NCI-H1105 treated with DMSO at 0.1 percent for 48 hours (cell line): Measurements from ENCODE around the gene UBAP2.

Experiments used
- DNase-seq: peaks from one replicate; lab custom pipeline; 2025; lab: John Stamatoyannopoulos, UW

Gene UBAP2

GRCh38 chr9:33924978-33925797 is 123.5 kb downstream of the UBAP2 start:
- DNase-seq, result no peak

GRCh38 chr9:33923998-33924701 is 124.5 kb downstream of the UBAP2 start:
- no peak for DNase-seq

- no peak for DNase-seq
Observed at GRCh38 chr9:33923079-33923478, 125.6 kb downstream of the UBAP2 start.

DNA sequence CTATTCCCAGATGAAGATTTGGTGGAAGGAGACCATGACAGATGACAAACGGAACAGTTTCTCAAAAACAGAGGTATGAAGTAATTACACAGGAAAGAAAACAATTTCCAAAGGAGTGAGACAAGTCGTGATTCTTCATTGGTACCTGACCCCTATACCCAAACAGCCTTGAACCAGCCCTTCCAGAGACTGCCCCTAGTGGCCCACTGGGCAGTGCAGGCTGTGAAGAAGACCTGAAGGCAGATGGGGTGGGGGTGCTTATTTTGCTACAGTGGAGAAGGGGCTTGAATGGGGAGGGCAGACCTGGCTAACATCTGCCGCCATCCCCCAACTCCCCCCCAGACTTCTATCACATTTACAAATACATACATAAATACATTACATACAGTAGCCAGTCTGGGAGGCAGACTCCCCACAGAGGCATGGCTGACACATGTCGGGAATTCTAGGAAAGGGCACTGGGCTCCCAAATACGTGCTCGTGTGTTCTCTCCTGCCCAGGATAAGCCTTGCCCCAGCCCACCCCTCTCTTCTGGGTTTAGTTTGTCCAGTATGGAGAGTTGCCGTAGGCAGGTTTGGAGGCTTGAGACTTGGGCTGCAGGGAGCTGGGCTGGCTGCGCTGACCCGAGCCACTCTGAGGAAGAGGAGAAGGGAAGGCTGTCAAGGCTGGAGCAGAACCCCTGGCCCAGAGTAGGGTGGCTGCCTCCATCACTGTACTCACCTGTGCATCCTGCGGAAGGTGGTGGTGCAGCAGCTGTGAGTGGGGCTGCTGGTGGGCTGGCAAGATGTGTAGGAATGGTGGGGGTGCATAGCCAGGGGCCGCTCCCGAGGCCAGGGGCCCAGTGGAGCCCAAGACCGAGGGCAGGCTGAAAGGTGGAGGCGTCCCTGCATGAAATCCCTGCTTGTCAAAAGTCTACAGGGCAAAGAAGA is 126.5 kb downstream of the UBAP2 start:
- DNase-seq, result peak; percentile 6

GRCh38 chr9:33919276-33919897 is 129.3 kb downstream of the UBAP2 start:
- no peak for DNase-seq

- no peak for DNase-seq
Observed at GRCh38 chr9:33917036-33917435, 131.7 kb downstream of the UBAP2 start.

DNA sequence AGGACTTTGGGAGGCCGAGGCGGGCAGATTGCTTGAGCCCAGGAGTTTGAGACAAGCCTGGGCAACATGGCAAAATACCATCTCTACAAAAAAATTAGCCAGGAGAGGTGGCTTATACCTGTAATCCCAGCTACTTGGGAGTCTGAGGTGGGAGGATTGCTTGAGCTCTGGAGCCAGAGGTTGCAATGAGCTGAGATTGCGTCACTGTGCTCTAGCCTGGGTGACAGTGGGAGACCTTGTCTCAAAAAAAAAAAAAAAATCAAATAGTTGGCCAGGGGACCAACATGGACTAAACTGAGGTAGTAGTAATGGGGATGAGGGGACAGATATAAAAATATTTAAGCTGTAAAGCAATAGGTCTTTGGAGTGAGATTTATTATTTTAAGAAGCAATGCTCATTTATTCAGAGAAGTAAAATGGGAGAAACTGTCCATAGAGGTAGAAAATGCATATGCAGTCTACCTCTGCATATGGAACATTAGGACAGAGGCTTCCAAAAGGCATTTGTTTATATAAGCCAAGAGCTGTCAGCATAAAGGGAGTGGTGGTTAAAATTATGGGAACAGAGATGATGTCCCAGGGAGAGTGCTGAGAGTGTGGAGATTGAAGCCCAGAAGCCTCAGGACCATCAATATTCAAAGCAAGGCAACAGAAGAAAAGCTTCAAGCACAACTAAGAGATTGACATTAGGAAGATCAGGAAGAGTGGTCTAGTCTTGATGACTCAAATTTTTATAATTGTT is 133.6 kb downstream of the UBAP2 start:
- no peak for DNase-seq

DNA sequence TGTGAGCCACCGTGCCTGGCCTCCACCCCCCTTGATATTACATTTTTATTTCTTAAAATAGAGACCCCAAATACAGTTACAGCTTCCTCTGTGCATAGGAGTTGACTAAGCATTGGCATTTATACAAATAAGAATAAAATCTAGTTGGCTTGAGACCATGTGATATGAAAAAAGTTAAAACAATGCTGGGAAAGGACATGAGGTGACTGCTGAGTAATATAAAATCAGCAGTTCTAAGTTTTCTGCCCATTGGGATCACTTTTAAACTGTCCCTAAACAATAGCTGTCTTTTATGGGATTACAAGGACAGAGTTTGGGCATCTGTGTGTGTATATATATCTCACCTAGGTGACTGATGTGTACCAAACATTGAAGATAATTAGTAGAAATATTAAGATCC is 135.1 kb downstream of the UBAP2 start:
- DNase-seq, result no peak

- no peak for DNase-seq
Observed at GRCh38 chr9:33908749-33909148, 139.9 kb downstream of the UBAP2 start.

DNA sequence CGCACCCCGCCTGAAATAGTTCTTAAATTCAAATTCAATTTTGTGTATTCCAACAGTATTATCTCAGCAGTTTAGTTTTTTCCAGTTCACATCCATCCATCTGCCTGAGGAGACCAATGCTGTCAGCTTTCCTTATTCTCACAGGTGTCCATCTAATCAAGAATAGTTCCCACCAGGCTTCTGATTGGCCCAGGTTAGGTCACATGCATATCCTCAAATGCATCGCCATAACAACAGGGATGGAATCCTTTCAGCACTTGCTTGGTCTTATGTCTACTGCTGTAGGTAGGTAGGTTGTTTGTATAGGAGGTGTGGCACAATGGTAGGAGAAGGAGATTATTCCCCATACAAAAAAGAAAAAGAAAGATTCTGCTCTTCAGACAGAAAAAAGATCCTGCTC is 140.6 kb downstream of the UBAP2 start:
- DNase-seq, result no peak

GRCh38 chr9:33907347-33907746 is 141.3 kb downstream of the UBAP2 start:
- no peak for DNase-seq

- DNase-seq, result no peak
Observed at GRCh38 chr9:33906769-33907168, 141.9 kb downstream of the UBAP2 start.

DNA sequence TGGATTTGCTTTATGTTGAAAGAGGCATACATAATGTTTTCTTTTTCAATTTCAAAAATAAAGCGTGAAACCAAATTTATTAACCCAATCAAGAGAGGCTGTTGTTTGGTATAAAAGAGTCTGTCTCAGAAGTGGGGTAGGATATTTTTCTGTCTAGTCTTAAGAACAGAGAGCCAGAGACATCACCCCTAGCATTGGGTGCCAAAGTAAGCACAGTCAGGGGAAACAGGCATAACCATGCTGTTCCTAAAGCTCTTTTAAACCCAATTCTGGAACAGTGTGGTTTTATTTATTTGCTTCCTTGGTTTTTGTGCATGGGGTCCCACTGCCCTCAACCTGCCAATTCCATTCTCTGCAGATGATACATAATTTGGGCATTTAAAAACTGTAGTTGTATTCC is 143.6 kb downstream of the UBAP2 start:
- DNase-seq, result no peak

DNA sequence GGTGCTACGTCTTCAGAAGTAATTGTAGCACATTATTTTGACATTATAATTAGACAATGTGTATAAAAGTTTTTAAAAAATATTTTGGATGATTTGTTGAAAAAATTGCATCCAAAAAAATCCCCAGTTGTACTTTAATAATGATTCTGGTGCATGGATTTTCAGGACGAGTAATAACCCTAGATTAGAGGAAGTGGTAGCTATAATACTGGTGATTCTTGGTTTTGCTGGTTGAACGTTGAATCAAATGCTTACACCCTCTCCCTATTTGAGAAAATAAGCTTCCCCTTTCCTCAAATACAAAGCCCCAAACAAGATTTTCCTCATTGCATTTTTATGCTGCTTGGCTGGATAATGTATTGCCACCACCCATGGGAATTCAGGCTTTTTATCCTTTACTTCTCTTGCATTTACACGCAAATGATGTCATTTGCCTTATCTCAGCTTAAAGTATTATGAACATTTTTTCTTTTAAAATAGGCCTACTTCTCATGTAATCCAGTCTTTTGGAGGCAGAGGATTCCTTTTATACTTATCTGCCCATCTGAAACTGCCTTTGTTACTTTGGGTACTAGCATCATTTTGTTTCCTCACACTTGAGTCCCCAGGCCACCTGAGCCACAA is 145.4 kb downstream of the UBAP2 start:
- DNase-seq, result no peak

DNA sequence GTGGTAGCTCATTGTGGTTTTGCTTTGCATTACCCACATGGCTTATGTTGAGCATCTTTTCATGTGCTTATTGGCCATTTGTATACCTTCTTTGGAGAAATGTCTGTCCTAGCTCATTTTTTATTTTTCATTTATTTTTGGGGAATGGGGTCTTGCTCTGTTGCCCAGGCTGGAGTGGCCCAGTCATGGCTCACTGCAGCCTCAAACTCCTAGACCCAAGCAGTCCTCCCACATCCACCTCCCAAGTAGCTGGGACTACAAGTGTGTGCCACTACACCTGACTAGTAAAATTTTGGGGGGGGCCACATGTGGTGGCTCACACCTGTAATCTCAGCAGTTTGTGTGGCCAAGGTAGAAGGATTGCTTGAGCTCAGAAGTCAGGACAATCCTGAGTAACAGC is 154.4 kb downstream of the UBAP2 start:
- no peak for DNase-seq

DNA sequence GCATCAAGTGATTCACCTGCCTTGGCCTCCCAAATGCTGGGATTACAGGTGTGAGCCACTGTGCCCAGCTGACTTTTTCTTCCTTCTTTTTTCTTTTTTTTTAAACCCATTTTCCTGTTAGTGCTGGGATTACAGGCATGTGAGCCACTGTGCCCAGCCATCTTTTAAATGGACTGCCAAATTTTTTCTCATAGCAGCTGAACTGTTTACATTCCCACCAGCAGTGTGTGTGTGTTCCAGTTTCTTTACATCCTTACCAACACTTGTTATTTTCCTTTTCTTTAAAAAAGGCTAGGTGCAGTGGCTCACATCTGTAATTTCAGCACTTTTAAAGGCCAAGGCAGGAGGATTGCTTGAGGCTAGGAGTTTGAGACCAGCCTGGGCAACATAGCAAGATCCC is 154.8 kb downstream of the UBAP2 start:
- DNase-seq, result no peak

GRCh38 chr9:33885948-33886347 is 162.7 kb downstream of the UBAP2 start:
- DNase-seq, result no peak

- peak; percentile 97 for DNase-seq
Observed at GRCh38 chr9:33884856-33885701, 163.6 kb downstream of the UBAP2 start.

DNA sequence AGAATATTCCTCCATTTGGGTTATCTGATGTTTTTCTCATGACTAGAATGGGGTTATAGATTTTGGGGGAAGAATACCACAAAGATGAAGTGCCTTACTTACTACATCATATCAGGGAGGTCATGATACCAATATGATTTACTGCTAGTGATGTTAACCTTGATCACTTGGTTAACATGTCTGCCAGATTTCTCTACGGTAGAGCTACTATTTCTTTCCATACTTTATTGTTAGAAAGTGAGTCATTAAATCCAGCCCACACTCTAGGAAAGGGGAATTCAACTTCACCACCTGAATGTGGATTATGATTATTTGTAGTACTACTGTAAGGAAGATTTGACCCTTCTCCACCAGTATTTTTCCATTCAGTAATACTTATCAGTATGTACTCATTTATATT is 167.1 kb downstream of the UBAP2 start:
- no peak for DNase-seq
